ENCODE measurements around the gene MYBPHL.

- TF ChIP-seq CTCF (IDR thresholded peaks at IDR 0.05) = no peak
- TF ChIP-seq POLR2AphosphoS5 (IDR thresholded peaks at IDR 0.05) = no peak
Observed at GRCh38 chr1:109350182-109350581, 43.4 kb upstream of the MYBPHL start.
